H1 (cell line): ENCODE measurements around the gene GLT8D2. TPM values are rescaled to one million over a fixed set of nuclear protein-coding genes. Genes with fewer than 3 reads are reported as not detected.

Experiments
- CTCF ChIA-PET: fragments of 300-600 bp; sonication (Branson Sonifier 250); formaldehyde crosslinking; loops from one replicate; lab custom pipeline; 2021; ENCODE audit not compliant: partially characterized antibody; lab: Charles Lee
- POLR2A ChIA-PET: fragments of 300-600 bp; sonication (Branson Sonifier 250); formaldehyde crosslinking; loops from one replicate; lab custom pipeline; 2021; ENCODE audit warnings: inconsistent platforms; ENCODE audit not compliant: partially characterized antibody; lab: Charles Lee
- DNase-seq, 2 experiments: peaks; one replicate each; pipeline versions ENCODE4 v3.0.0 to v3.0.0-alpha.2; 2010 to 2022; ENCODE audit warnings: low spot score in 2 of 2, low read depth in 1 of 2, mixed read lengths in 1 of 2
- FAIRE-seq: peaks from 2 replicates; lab custom pipeline; 2011; peaks lifted over from hg19 to GRCh38; lab: Jason Lieb, UNC
- H2AFZ ChIP-seq: 2 replicates; pipeline ENCODE4 v1.8.1; 2012; ENCODE audit warnings: low read length, inconsistent platforms
- H2AK5ac ChIP-seq: 2 replicates; pipeline ENCODE4 v1.6.1; 2013; ENCODE audit warnings: low read depth, low read length
- H2BK120ac ChIP-seq: replicated peaks from 2 replicates; pipeline ENCODE3; 2013; ENCODE audit warnings: low read depth, low read length, inconsistent platforms
- H2BK12ac ChIP-seq: 2 replicates; pipeline ENCODE4 v1.6.1; 2013; ENCODE audit warnings: low read depth, low read length
- H2BK15ac ChIP-seq: 2 replicates; pipeline ENCODE4 v1.6.1; 2013; ENCODE audit warnings: low read length
- H2BK20ac ChIP-seq: 2 replicates; pipeline ENCODE4 v1.6.1; 2013; ENCODE audit warnings: low read length
- H2BK5ac ChIP-seq: 2 replicates; pipeline ENCODE4 v1.6.1; 2013; ENCODE audit warnings: low read depth, low read length
- H3K14ac ChIP-seq: 2 replicates; pipeline ENCODE4 v1.6.1; 2013; ENCODE audit warnings: inconsistent platforms; ENCODE audit not compliant: insufficient read length
- H3K18ac ChIP-seq: 2 replicates; pipeline ENCODE4 v1.6.1; 2013; ENCODE audit warnings: low read length; ENCODE audit errors: extremely low read depth
- H3K23ac ChIP-seq: 2 replicates; pipeline ENCODE4 v1.6.1; 2013; ENCODE audit warnings: inconsistent platforms; ENCODE audit not compliant: insufficient read length
- H3K23me2 ChIP-seq: 2 replicates; pipeline ENCODE4 v1.6.1; 2013; ENCODE audit warnings: low read depth, low read length
- H3K27ac ChIP-seq: 2 replicates; pipeline ENCODE4 v1.6.1; 2011; ENCODE audit warnings: low read depth, low read length, inconsistent platforms
- H3K27me3 ChIP-seq, 4 experiments: replicated peaks in 1 of 4; 1 replicate in 1 of 4; 2 replicates in 3 of 4; pipeline versions ENCODE4 v1.6.1 to v1.8.1; 2011 to 2013; ENCODE audit warnings: low read length in 3 of 4, mild to moderate bottlenecking in 3 of 4, inconsistent platforms in 2 of 4, mixed read lengths in 2 of 4, moderate library complexity in 1 of 4; ENCODE audit not compliant: control insufficient read depth in 3 of 4, insufficient read depth in 3 of 4; ENCODE audit errors: extremely low read depth in 1 of 4
- H3K36me3 ChIP-seq, 4 experiments: 2 replicates each; pipeline versions ENCODE4 v1.6.1 to v1.8.1; 2011 to 2013; ENCODE audit warnings: mild to moderate bottlenecking in 4 of 4, low read length in 3 of 4, moderate library complexity in 2 of 4, control low read depth in 1 of 4, inconsistent platforms in 1 of 4; ENCODE audit not compliant: insufficient read depth in 4 of 4, control insufficient read depth in 2 of 4
- H3K4ac ChIP-seq: replicated peaks from 2 replicates; pipeline ENCODE3; 2013; ENCODE audit warnings: low read length, low read depth, mixed read lengths, inconsistent platforms; ENCODE audit not compliant: insufficient read length
- H3K4me1 ChIP-seq, 4 experiments: replicated peaks in 1 of 4; 1 replicate in 1 of 4; 2 replicates in 3 of 4; pipeline versions ENCODE4 v1.6.1 to v1.8.1; 2011 to 2013; ENCODE audit warnings: low read length in 3 of 4, inconsistent platforms in 2 of 4, mixed read lengths in 1 of 4; ENCODE audit not compliant: insufficient read depth in 4 of 4, control insufficient read depth in 3 of 4
- H3K4me2 ChIP-seq, 2 experiments: 2 replicates each; pipeline versions ENCODE4 v1.6.1 to v1.8.1; 2011 to 2013; ENCODE audit warnings: low read depth in 2 of 2, low read length in 2 of 2, control low read depth in 1 of 2, inconsistent platforms in 1 of 2, mild to moderate bottlenecking in 1 of 2; ENCODE audit not compliant: insufficient read depth in 1 of 2
- H3K4me3 ChIP-seq, 4 experiments: fragments of 200-600, 300-600 bp in 1 of 4; sonication (generic), shearing (Covaris generic), sonication (Bioruptor Twin) in 1 of 4; 2 replicates each; pipeline versions ENCODE4 v1.5.1 to v1.8.1; 2011 to 2016; ENCODE audit warnings: low read length in 4 of 4, low read depth in 3 of 4, control low read depth in 2 of 4, inconsistent platforms in 2 of 4, mild to moderate bottlenecking in 2 of 4, mixed read lengths in 1 of 4, moderate library complexity in 1 of 4; ENCODE audit not compliant: insufficient read depth in 2 of 4; ENCODE audit errors: extremely low read depth in 1 of 4
- H3K56ac ChIP-seq: replicated peaks from 2 replicates; pipeline ENCODE3; 2013; ENCODE audit warnings: low read depth, mild to moderate bottlenecking, mixed read lengths, low read length, inconsistent platforms; ENCODE audit not compliant: insufficient read length
- H3K79me1 ChIP-seq: 2 replicates; pipeline ENCODE4 v1.6.1; 2013; ENCODE audit warnings: low read depth, low read length, control low read depth
- H3K79me2 ChIP-seq, 2 experiments: 2 replicates each; pipeline versions ENCODE4 v1.6.1 to v1.8.1; 2012 to 2013; ENCODE audit warnings: low read length in 2 of 2, mild to moderate bottlenecking in 2 of 2, inconsistent platforms in 1 of 2; ENCODE audit not compliant: insufficient read depth in 2 of 2, control insufficient read depth in 1 of 2
- H3K9ac ChIP-seq, 4 experiments: replicated peaks in 1 of 4; 1 replicate in 1 of 4; 2 replicates in 3 of 4; pipeline versions ENCODE4 v1.6.1 to v1.8.1; 2011 to 2013; ENCODE audit warnings: low read depth in 3 of 4, low read length in 3 of 4, control low read depth in 2 of 4, mild to moderate bottlenecking in 2 of 4, moderate library complexity in 2 of 4, inconsistent platforms in 1 of 4; ENCODE audit errors: extremely low read depth in 1 of 4
- H3K9me3 ChIP-seq, 2 experiments: 2 replicates each; pipeline versions ENCODE4 v1.6.1 to v1.8.1; 2012 to 2013; ENCODE audit warnings: mild to moderate bottlenecking in 2 of 2, moderate library complexity in 2 of 2, control low read depth in 1 of 2, inconsistent platforms in 1 of 2, low read depth in 1 of 2, low read length in 1 of 2, mixed read lengths in 1 of 2; ENCODE audit not compliant: insufficient read depth in 2 of 2
- H4K20me1 ChIP-seq, 2 experiments: replicated peaks in 1 of 2; 2 replicates each; pipeline versions ENCODE3 to v1.8.1; 2011 to 2013; ENCODE audit warnings: inconsistent platforms in 2 of 2, low read length in 2 of 2, mild to moderate bottlenecking in 1 of 2; ENCODE audit not compliant: insufficient read depth in 2 of 2, control insufficient read depth in 1 of 2
- H4K5ac ChIP-seq: 2 replicates; pipeline ENCODE4 v1.6.1; 2013; ENCODE audit warnings: low read length, low read depth, mixed read lengths, inconsistent platforms; ENCODE audit not compliant: insufficient read length
- H4K8ac ChIP-seq: 2 replicates; pipeline ENCODE4 v1.8.0; 2013; ENCODE audit warnings: mild to moderate bottlenecking, moderate library complexity, low read length, inconsistent platforms; ENCODE audit not compliant: insufficient read depth; ENCODE audit errors: extremely low read depth
- H4K91ac ChIP-seq: replicated peaks from 2 replicates; pipeline ENCODE3; 2013; ENCODE audit warnings: low read length, mixed read lengths, inconsistent platforms; ENCODE audit not compliant: insufficient read length
- BRCA1 ChIP-seq: IDR thresholded peaks from 2 replicates; pipeline ENCODE4 v1.6.1; 2012; ENCODE audit warnings: low read depth, low read length, improper control_type of control experiment
- HDAC2 ChIP-seq, 2 experiments: fragments of 300-600 bp in 1 of 2; sonication (generic) in 1 of 2; IDR thresholded peaks; 2 replicates each; pipeline ENCODE4 v1.6.1; 2011 to 2012; ENCODE audit warnings: low read depth in 2 of 2, low read length in 2 of 2, mild to moderate bottlenecking in 2 of 2, moderate library complexity in 2 of 2, borderline replicate concordance in 1 of 2, inconsistent platforms in 1 of 2
- KDM1A ChIP-seq: fragments of 200-600, 300-600 bp; sonication (generic); IDR thresholded peaks from 2 replicates; pipeline ENCODE4 v1.7.1; 2016; ENCODE audit warnings: mild to moderate bottlenecking, low read length, borderline replicate concordance
- NRF1 ChIP-seq: IDR thresholded peaks from 2 replicates; pipeline ENCODE4 v1.6.1; 2011; ENCODE audit warnings: mild to moderate bottlenecking, low read depth, low read length, improper control_type of control experiment
- PHF8 ChIP-seq: fragments of 200-600 bp; sonication (generic); conservative IDR thresholded peaks from 2 replicates; pipeline ENCODE4 v1.7.1; 2012; ENCODE audit warnings: low read depth, mild to moderate bottlenecking, inconsistent platforms, low read length, moderate library complexity
- SIX5 ChIP-seq: IDR thresholded peaks from 2 replicates; pipeline ENCODE4 v1.6.1; 2011; ENCODE audit warnings: mild to moderate bottlenecking, low read depth, low read length
- WGBS, 2 experiments: shearing (Covaris generic) in 1 of 2; methylation state at CpG; one replicate each; pipeline versions ENCODE4 v1.1.6 to v1.1.7; 2013 to 2015; ENCODE audit warnings: low lambda C conversion rate in 2 of 2, mixed read lengths in 2 of 2, inconsistent platforms in 1 of 2, low coverage in 1 of 2, missing lambda C conversion rate in 1 of 2; ENCODE audit not compliant: insufficient replicate concordance in 2 of 2, insufficient coverage in 1 of 2, insufficient read length in 1 of 2; ENCODE audit errors: extremely low coverage in 1 of 2, missing lambda C conversion rate in 1 of 2; 5-methylcytosine and 5-hydroxymethylcytosine counted together
- polyA plus RNA-seq, 7 experiments: library from polyadenylated mRNA; depleted of rRNA in 3 of 7; stranded (reverse) in 5 of 7; unstranded in 2 of 7; fragments of >200 nt in 5 of 7; fragments of 200-250 nt in 2 of 7; gene quantifications; 1 replicate in 5 of 7; 2 replicates in 1 of 7; 4 replicates in 1 of 7; pipeline versions ENCODE4 v1.2.1 to v1.2.3, GENCODE V29; 2011 to 2013; ENCODE audit warnings: missing spikeins in 2 of 7, mixed read lengths in 2 of 7
- total RNA-seq: library from RNA; stranded (reverse); fragmentation: NEBNext Ultra II Directional; extraction: Animal tissue kit (Norgen Biotek cat#: 25700); gene quantifications from 2 replicates; pipeline ENCODE4 v1.2.1, GENCODE V29; 2021

The GLT8D2 gene
- total and polyA plus RNA-seq, 2 of the 8 experiments (the other 6 are each of a cell fraction or from before 2014, with no cell fraction given): 6.8 to 9.8 TPM

DNA sequence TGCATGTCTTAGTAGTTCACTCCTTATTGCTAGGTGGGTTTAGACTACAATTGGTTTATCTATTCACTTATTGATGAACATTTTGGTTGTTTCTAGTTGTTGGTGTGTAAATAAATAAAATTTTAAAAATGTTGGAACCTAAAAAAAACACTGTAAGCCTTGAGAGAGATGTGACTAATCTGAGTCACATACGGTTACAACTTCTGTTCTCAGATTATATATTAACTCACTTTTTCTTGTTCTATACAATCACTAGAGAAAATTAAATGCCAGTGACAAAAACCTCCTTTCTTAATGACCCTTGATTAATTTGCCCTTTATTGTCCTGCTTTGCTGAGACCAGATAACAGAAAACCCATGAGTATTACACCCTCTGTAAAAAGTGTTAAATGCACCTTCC is 91.4 kb downstream of the GLT8D2 start:
- Histone ChIP-seq H4K91ac (no peak overlapping the region), H3K23ac (no peak overlapping the region), H2BK12ac (no peak overlapping the region), H3K27me3 (no peaks in the 10 kb centered on the region), H3K9me3 (no peaks in the 10 kb centered on the region), H4K5ac (no peak overlapping the region), H3K18ac (no peak overlapping the region), H3K4me3 (no peak overlapping the region), H2AFZ (no peak overlapping the region), H2BK20ac (no peak overlapping the region), H3K14ac (no peak overlapping the region), H3K9ac (no peak overlapping the region), H3K36me3 (peaks cover 0 to 11% (median 5%) of the 10 kb centered on the region in 4 experiments; a peak in 4 of 8 replicates), H3K23me2 (peaks cover 7% of the 10 kb centered on the region), H4K8ac (no peak overlapping the region), H2AK5ac (no peak overlapping the region), H2BK5ac (no peak overlapping the region), H3K4me1 (peaks cover 0 to 7% (median 2%) of the 10 kb centered on the region in 4 experiments; a peak in 3 of 7 replicates), H4K20me1 (no peaks in the 10 kb centered on the region), H2BK120ac (no peak overlapping the region), H3K79me2 (peaks cover 9 to 40% of the 10 kb centered on the region in 2 experiments), H3K56ac (no peak overlapping the region), H3K4me2 (no peak overlapping the region; a peak in 1 of 4 replicates), H3K27ac (no peak overlapping the region), H2BK15ac (no peak overlapping the region), H3K4ac (no peak overlapping the region), H3K79me1 (0 out of 2 replicates have a peak, but pooled peaks cover 2% of the 10 kb centered on the region)
- DNase-seq (no peak), FAIRE-seq (no peak)
- POLR2A ChIA-PET: interaction anchor here (1.1 to 6.2 kb wide), 5 partner anchors 7 to 179 kb away, joined by 3 to 141 read pairs (median 5); partner anchors contain the start of genes NFYB and TDG
- CTCF ChIA-PET: no interaction called here
- WGBS, 2 experiments: 89% methylated on average over 1 of the region's 1 CpG; no CpG with 5 or more reads in 1 of the 2 experiments
- no peak for TF ChIP-seq HDAC2 (IDR thresholded peaks at IDR 0.05; ENCODE audit: borderline replicate concordance in 1 of 2, low read depth in 2 of 2, low read length in 2 of 2)
- no peak for TF ChIP-seq KDM1A
- no peak for TF ChIP-seq PHF8
- TF ChIP-seq BRCA1: no peak
- TF ChIP-seq SIX5: no peak
- TF ChIP-seq NRF1: no peak
